Smooth muscle cell (in vitro differentiated cells): ENCODE measurements around the gene GAL. TPM values are rescaled to one million over a fixed set of nuclear protein-coding genes. Genes with fewer than 3 reads are reported as not detected.
A peak's percentile ranks its signal among the peaks of the same experiment; 100 is the strongest.

Experiments used
- DNase-seq: peaks from one replicate; lab custom pipeline; 2025; ENCODE audit not compliant: unreplicated experiment; lab: John Stamatoyannopoulos, UW
- H2AFZ ChIP-seq: fragments of 200-600 bp; sonication (generic); 2 replicates; pipeline ENCODE4 v1.6.0; 2016; ENCODE audit warnings: antibody characterized with exemption, low read depth, mild to moderate bottlenecking
- H3F3A ChIP-seq: fragments of 200-600 bp; sonication (generic); 2 replicates; pipeline ENCODE4 v1.6.0; 2017; ENCODE audit warnings: antibody characterized with exemption, low read depth
- H3K27ac ChIP-seq: fragments of 200-600 bp; sonication (generic); 2 replicates; pipeline ENCODE4 v1.5.1; 2016; ENCODE audit warnings: low read depth, mild to moderate bottlenecking
- H3K27me3 ChIP-seq: fragments of 200-600 bp; sonication (generic); 2 replicates; pipeline ENCODE4 v1.6.1; 2016; ENCODE audit warnings: low read depth, mild to moderate bottlenecking
- H3K36me3 ChIP-seq: fragments of 200-600 bp; sonication (generic); 2 replicates; pipeline ENCODE4 v1.5.1; 2016; ENCODE audit warnings: low read depth
- H3K4me1 ChIP-seq: fragments of 200-600 bp; sonication (generic); 2 replicates; pipeline ENCODE4 v1.5.1; 2016; ENCODE audit warnings: low read depth
- H3K4me2 ChIP-seq: fragments of 200-600 bp; sonication (generic); 2 replicates; pipeline ENCODE4 v1.6.0; 2016; ENCODE audit warnings: mild to moderate bottlenecking
- H3K4me3 ChIP-seq: fragments of 200-600 bp; sonication (generic); 2 replicates; pipeline ENCODE4 v1.5.1; 2016; ENCODE audit warnings: mild to moderate bottlenecking
- H3K79me2 ChIP-seq: fragments of 200-600 bp; sonication (generic); 2 replicates; pipeline ENCODE4 v1.6.0; 2016; ENCODE audit warnings: low read depth, mild to moderate bottlenecking
- H3K9ac ChIP-seq: fragments of 200-600 bp; sonication (generic); 2 replicates; pipeline ENCODE4 v1.6.0; 2016; ENCODE audit warnings: low read depth
- H3K9me3 ChIP-seq: fragments of 200-600 bp; sonication (generic); replicated peaks from 2 replicates; pipeline ENCODE4 v1.5.1; 2016; ENCODE audit warnings: low read depth
- H4K20me1 ChIP-seq: fragments of 200-600 bp; sonication (generic); 2 replicates; pipeline ENCODE4 v1.6.0; 2016; ENCODE audit warnings: low read depth
- CTCF ChIP-seq: fragments of 200-600 bp; sonication (generic); IDR thresholded peaks from 2 replicates; pipeline ENCODE4 v1.5.1; 2017; ENCODE audit warnings: borderline replicate concordance, mild to moderate bottlenecking, antibody characterized with exemption; ENCODE audit not compliant: insufficient read depth, poor library complexity, severe bottlenecking
- WGBS: methylation state at CpG from one replicate; pipeline ENCODE4 v1.1.7; 2016; ENCODE audit warnings: low lambda C conversion rate; 5-methylcytosine and 5-hydroxymethylcytosine counted together
- polyA plus RNA-seq: library from polyadenylated mRNA; unstranded; fragments of >200 nt; fragmentation: Nextera tagmentation; extraction: Ambion mirVana; gene quantifications from 2 replicates; pipeline ENCODE4 v1.2.1, GENCODE V29; 2016
- total RNA-seq: library from RNA; depleted of rRNA; stranded (reverse); fragments of >200 nt; gene quantifications from 2 replicates; pipeline ENCODE4 v1.2.3, GENCODE V29; 2014

GAL gene
- total and polyA plus RNA-seq, 2 experiments from 2014 or later, result 19.4 to 61.5 TPM

- Histone ChIP-seq H2AFZ (no peak overlapping the region), H4K20me1 (no peaks in the 10 kb centered on the region)
- 89% methylated on average over 14 of the region's 14 CpGs for WGBS
Measured at GRCh38 chr11:68650801-68651200, 33.5 kb upstream of the GAL start.

GRCh38 chr11:68651208-68651984 is 32.9 kb upstream of the GAL start:
- no peaks in the 10 kb centered on the region for H3K27me3 ChIP-seq
- H3F3A ChIP-seq, result no peaks in the 10 kb centered on the region
- H3K27ac ChIP-seq, result no peak overlapping the region
- no peaks in the 10 kb centered on the region for H3K79me2 ChIP-seq
- H3K4me3 ChIP-seq, result no peak overlapping the region
- no peaks in the 10 kb centered on the region for H3K36me3 ChIP-seq
- H3K9ac ChIP-seq, result no peak overlapping the region
- 58% methylated on average over 19 of the region's 22 CpGs for WGBS
- no peaks in the 10 kb centered on the region for H3K4me1 ChIP-seq
- H3K4me2 ChIP-seq, result peak overlapping the region; percentile 15
- DNase-seq, result no peak
- TF ChIP-seq CTCF, result no peak
- H2AFZ ChIP-seq, result peak overlapping the region; percentile 62
- H4K20me1 ChIP-seq, result no peaks in the 10 kb centered on the region
- peaks cover 3% of the 10 kb centered on the region for H3K9me3 ChIP-seq

More at GRCh38 chr11:68650801-68651200, 33.5 kb upstream of the GAL start:
- no peak for TF ChIP-seq CTCF
- H3K27me3 ChIP-seq, result no peaks in the 10 kb centered on the region
- no peak overlapping the region for H3K27ac ChIP-seq
- no peaks in the 10 kb centered on the region for H3K36me3 ChIP-seq
- no peak overlapping the region for H3K4me3 ChIP-seq
- no peak for DNase-seq
- no peaks in the 10 kb centered on the region for H3K79me2 ChIP-seq
- H3F3A ChIP-seq, result no peaks in the 10 kb centered on the region
- no peak overlapping the region for H3K9ac ChIP-seq
- H3K4me1 ChIP-seq, result no peaks in the 10 kb centered on the region
- H3K9me3 ChIP-seq, result peaks cover 3% of the 10 kb centered on the region
- no peak overlapping the region for H3K4me2 ChIP-seq

- Histone ChIP-seq H3K4me2 (peak overlapping the region; percentile 15), H2AFZ (peak overlapping the region; percentile 62), H3K27ac (no peak overlapping the region), H3F3A (no peaks in the 10 kb centered on the region), H3K4me1 (no peaks in the 10 kb centered on the region), H4K20me1 (no peaks in the 10 kb centered on the region), H3K27me3 (no peaks in the 10 kb centered on the region), H3K36me3 (no peaks in the 10 kb centered on the region), H3K79me2 (no peaks in the 10 kb centered on the region), H3K9ac (no peak overlapping the region), H3K9me3 (peaks cover 3% of the 10 kb centered on the region), H3K4me3 (no peak overlapping the region)
- 77% methylated on average over 16 of the region's 16 CpGs for WGBS
- no peak for DNase-seq
- no peak for TF ChIP-seq CTCF
Measured at GRCh38 chr11:68651985-68652682, 32.2 kb upstream of the GAL start.
